GM12892 (cell line): ENCODE results near the gene AMHR2.

Experiments
- POLR2A ChIP-seq: IDR thresholded peaks from 2 replicates; pipeline ENCODE4 v1.6.1; 2011; ENCODE audit warnings: low read depth, low read length, control low read depth
- POLR2AphosphoS5 ChIP-seq: IDR thresholded peaks from 2 replicates; pipeline ENCODE4 v1.6.1; 2011; ENCODE audit warnings: low read depth, low read length, control low read depth

- no peak for TF ChIP-seq POLR2A
- TF ChIP-seq POLR2AphosphoS5: no peak
Observed at GRCh38 chr12:53425515-53426150, 2.0 kb downstream of the AMHR2 start.
